ENCODE results near the gene GLIPR2.
"Not testable (repeated sequence)": the region's sequence is repeated elsewhere in the genome, so short reads cannot be mapped to it uniquely, and the experiment has no call there.

GLIPR2 gene

DNA sequence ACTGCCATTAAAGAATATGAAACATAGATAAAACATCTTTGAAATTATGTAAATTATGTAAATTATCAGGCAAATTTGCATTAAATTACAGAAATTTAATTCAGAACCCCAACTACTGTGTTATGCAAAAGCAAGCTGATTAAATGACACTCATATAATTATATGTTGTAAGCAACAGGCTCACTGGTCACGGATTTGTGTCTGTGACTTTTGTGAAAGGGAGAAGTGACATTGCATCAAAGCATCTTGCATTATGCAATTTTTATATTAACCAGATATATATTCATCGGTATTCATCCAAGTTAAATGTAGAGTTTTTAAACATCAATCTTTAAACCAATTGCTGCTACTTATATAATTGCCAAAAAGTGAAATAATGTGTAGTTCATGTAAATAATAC lies 13.0 kb upstream of the GLIPR2 start:
- DNase-seq (ENCODE audit: low read depth), result no peak

DNA sequence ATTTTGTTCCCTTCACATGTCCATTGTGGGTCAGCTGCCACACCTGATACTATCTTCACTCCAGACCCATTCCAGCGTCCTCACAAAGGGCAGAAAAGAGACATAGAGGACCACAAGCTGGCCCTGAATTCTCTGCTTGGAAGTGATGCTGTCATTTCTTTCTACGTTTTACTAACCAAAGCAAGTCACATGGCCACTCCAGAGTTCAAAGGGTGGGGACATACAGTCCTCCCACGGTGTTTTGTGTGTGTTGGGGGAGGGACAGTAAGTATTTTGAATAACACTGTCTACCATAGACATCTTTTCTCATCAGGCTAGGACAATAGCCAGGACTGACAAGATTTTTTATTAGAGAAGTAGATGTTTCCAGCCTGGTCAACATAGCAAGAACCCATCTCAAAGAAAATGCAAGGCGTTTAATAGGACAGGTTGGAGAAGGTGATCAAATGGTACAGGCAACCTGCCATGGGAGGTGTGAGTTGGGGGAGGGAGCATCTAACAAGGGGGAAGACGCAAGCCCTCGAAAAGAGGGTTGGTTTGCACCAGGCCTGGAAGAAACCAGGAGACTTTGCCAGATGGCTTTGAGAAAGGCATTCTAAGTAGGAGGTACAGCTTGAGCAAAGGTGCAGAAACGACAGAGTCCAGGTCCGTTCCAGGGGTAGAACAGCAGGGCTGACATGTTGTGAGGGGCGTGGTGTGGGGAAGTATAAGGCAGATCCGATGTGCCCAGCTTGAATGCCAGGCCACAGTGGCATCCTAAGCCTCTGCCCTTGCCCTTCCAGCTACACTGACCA lies 11.3 kb upstream of the GLIPR2 start:
- DNase-seq (ENCODE audit: low read depth), result no peak

DNA sequence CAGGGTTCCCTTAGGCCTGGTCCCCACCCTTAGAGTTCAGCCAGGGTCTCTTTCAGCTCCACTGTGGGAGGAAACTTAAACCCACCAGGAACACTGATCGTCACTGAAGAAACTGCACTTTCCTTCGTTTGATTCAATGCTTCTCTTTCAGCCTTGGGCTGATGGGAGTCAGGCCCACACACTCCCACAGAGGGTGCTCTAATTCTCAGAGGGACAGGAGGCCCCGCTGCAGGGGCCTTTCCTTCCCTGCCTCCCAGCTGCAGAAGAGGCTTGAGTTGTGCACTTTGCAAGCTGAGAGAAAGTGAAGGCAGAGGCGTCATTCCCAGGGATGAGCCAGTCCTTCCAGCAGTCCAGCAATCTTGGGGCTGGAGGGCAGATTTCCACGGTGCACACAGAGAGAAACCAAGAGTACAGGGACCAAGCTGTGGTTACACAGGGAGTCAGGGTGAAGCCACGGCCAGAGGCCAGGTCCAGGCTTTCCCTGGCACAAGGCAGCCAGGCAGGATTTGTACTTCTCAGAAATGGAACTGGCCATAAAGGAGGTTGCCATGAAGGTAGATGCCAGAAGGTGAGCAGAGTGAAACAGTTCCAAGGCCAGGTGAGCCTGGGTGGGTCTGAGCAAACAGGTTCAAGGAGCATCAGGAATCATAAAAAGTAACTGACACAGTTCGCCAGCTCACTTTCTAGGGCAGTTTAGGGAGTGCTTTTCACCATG lies 10.4 kb upstream of the GLIPR2 start:
- DNase-seq (ENCODE audit: low read depth), result no peak

DNA sequence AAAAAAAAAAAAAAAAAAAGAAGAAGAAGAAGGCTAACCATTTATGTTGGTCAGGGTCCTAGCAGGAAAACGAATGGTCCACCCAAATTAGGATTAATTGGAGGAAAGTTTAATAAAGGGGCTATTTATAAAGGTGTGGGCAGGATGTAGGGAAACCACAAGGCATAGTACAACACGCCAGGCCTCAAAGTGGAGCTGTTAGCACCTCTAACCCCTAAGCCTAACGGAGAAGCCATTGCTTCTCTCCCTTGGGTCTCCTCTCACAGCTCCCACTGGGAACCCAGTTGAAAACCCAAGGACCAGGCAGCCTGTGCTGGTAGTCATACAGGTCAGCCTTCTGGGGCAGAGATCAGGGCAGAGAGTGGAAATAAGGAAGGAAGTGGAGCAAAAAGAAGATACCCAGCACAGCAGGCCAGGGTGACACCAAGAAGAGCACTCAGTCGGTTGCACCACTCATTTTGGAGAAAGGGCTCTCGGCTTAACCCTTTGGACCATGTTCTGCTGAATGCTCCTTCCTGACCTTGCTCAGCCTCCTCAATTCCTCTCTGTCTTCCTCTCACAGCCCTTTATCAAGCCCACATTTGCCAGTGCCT lies 8.8 kb upstream of the GLIPR2 start:
- no peak for DNase-seq (ENCODE audit: low read depth)

DNA sequence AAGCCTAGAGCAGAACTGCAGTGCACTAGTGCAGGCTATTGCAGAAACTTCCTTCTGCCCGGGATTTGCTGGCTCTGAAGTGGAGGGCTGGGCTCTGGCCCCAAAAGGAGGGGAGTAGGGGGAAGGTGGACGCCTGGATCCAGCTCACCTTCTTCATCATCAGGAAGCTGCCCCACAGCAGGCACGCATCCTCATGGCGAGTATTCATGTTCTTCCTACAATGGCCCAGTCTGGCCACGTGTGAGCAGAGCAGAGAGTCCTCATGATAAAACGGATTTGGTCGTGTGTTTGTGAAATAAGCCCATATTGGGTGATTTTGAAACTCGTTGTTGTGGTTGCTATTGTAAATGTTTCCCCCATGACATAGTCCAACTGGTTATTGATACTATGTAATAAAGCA lies 8.2 kb upstream of the GLIPR2 start:
- no peak for DNase-seq (ENCODE audit: low read depth)

DNA sequence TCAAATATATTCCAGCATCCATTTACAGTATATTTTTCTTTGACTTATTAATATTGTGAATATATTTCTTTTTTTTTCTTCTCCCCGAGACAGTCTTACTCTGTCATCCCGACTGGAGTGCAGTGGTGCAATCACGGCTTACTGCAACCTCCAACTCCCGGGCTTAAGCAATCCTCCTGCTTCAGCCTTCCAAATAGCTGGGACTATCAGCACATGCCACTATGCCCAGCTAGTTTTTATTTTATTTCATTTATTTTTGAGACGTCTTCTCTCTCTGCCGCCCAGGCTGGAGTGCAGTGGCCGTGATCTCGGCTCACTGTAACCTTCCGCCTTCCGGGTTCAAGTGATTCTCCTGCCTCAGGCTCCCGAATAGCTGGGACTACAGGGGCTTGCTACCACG lies 7.4 kb upstream of the GLIPR2 start:
- DNase-seq (ENCODE audit: low read depth), result no peak

DNA sequence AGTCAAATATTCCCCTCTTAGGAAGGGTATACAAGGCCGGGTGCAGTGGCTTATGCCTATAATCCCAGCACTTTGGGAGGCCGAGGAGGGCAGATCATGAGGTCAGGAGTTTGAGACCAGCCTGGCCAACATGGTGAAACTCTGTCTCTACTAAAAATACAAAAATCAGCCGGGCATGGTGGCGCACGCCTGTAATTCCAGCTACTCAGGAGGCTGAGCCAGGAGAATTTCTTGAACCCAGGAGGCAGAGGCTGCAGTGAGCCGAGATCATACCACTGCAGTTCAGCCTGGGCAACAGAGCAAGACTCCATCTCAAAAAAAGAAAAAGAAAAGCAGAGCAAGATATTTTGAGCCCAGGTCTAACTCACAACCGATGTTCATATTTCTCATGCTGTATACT lies 4.9 kb upstream of the GLIPR2 start:
- DNase-seq (ENCODE audit: low read depth), result not testable (repeated sequence)

DNA sequence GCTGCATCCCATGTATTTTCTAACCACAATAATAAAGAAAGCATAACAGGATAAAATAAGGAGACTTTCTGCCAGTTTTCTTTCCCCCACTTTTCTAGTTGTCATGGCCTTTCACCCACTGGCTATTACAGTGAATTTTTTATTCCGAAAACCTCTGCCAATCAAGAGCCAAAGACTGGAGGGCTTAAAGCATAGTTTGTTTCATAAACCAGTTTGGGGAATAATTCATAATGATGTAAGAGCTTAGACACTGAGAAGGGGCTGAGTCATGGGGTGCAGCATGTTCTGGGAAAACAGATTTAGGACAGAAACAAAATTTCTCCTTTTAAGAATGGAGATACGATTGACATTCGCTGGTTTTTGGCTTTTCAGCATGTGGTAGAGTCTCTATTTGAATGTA lies 4.4 kb upstream of the GLIPR2 start:
- DNase-seq (ENCODE audit: low read depth), result peak; percentile 68

DNA sequence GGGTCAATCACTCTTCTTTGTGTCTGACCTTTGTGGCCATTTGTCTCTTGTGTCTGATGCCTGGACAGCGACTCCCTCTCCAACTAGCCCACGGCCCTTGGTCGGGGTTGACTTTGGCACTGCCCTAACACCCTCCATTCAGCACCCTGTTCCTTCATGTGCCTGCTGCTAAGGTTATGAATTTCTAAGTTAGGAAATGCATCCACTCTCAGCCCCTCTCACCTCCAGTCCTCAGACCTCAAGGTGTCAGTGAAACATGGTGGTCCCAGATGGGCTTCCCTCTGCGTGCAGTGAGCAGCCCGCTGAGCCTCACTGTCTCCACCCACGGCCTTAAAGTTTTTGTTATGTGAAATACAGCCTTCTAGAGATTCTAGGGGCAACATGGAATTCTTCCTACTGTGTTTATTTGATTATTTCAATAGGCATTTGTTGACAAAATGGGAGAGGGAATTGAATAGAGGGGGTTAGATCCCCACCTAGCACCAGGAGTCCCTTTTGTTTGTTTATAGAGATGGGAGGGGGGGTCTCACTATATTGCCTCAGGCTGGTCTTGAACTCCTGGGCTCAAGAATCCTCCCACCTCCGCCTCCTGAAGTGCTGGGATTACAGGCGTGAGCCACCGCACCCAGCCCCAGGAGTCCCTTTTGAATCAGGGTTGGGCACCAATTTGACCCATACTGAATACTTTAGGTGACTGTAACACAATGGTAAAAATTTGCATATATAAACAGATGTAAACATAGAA lies 1.6 kb upstream of the GLIPR2 start:
- no peak for DNase-seq (ENCODE audit: low read depth)

DNA sequence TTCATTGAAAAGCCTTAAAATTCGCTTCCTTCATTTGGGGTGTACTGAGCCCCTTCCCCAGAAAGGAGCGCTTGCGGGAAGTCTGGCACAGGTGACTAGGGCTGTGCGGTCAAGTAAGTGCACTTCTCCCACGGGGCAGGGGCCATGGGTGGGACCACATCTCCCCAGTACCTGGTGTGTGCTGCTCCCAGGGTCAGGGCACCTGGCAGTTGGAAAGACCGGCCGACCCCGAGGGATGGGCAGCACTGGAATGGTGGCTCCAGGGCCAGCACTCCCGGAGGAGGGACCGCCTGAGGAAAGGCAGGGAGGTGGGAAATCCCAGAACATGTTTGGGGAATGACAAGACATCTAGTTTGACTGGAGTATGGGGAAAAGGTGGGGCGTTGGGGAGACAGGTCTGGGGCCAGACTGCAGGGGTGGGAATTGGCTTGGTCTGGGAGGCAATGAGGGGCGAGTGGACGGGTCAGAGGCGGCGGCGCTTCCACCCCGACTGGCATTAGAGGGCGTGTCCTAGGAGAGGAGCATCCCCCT lies 727 bp upstream of the GLIPR2 start:
- no peak for DNase-seq (ENCODE audit: low read depth)

DNA sequence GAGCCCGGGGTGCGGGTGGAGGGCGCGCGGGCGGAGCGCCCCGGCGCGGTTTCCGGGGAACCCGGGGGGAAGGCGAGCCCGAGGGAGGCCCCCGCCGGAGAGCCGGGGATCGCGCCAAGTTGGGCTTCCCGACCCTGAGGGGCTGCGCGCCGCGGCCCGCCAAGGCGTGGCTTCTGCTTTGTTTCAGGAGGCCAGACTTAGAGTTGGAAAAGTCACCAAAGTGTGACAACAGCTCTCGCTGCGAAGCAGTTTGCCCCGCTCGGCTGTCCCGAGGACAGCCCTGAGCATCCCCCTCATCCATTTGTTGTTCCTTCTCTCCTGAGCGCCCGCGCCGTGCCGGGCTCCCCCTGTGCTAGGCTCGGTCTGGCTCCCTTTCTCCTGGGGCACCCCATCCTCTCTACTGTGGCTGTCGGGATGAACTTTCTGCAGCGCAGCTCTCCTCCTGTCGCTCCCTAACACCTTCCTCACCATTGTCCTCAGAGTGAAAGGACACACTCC lies 410 bp downstream of the GLIPR2 start:
- DNase-seq (ENCODE audit: low read depth), result peak; percentile 16

DNA sequence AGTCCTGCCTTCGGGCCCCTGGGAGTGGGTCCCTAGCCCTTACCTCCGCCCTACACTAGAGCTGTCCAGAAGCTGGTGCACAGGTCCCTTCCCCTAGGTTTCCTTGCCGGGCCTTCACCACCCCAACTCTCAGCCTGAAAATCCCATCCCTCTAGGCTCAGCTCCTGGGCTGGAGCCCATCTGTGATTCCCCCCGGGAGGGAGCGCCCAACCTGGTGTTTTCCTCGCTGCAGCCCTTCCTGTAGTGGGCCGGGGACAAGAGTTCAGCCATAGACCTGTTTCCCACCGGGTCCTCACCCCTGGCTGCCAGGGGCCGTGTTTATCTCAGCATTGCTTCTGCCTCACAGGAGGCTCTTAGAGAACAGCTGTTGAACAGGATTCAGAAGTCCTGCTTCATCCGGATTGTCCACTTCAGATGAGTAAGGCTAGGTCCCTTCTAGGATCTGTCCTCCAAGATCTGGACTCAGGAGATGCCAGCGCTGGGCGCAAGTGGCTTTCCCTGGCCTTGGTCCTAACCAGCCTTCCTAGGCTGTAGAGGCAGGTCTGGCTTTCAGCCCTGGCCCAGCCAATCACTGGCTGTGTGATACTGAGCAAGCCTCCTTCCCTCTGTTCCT lies 965 bp downstream of the GLIPR2 start:
- peak; percentile 29 for DNase-seq (ENCODE audit: low read depth)

DNA sequence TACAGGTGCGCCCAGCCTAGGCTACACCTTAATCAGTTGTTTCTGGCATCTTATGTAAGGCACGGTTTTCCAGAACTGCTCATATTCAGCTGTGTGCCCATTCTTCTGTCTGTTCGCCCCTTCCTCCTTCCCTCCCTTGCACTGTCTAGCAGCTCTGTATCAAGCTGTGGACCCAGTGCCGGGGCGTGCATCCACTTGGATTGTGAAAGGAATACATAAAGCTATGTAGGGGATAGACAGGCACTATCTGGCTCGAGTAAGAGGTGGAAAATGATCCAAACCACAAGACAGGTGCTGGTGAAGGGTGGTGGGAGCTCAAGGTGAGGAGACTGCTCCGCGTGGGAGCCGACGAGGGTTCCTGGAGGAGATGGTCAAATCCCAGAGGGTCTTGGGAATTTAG lies 2.0 kb downstream of the GLIPR2 start:
- DNase-seq (ENCODE audit: low read depth), result no peak

DNA sequence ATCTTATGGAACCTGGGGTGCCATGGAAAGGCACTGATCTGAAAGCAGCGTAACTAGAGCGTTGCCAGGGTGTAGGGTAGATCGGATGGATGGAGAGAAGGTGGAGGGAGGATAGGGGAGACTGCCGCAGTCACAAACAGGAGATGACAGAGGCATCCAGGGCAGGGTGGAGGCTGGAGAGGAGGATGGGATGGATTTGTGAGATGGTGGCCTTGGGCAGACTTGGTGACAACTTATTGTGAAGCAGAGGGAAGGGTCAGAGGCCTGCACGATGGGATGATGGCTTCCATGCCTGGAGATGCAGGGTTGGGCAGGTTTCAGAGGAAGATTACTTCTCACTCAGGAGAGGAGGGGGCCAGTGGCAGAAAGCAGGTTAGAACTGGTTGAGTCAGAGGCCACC lies 2.4 kb downstream of the GLIPR2 start:
- DNase-seq (ENCODE audit: low read depth), result no peak

DNA sequence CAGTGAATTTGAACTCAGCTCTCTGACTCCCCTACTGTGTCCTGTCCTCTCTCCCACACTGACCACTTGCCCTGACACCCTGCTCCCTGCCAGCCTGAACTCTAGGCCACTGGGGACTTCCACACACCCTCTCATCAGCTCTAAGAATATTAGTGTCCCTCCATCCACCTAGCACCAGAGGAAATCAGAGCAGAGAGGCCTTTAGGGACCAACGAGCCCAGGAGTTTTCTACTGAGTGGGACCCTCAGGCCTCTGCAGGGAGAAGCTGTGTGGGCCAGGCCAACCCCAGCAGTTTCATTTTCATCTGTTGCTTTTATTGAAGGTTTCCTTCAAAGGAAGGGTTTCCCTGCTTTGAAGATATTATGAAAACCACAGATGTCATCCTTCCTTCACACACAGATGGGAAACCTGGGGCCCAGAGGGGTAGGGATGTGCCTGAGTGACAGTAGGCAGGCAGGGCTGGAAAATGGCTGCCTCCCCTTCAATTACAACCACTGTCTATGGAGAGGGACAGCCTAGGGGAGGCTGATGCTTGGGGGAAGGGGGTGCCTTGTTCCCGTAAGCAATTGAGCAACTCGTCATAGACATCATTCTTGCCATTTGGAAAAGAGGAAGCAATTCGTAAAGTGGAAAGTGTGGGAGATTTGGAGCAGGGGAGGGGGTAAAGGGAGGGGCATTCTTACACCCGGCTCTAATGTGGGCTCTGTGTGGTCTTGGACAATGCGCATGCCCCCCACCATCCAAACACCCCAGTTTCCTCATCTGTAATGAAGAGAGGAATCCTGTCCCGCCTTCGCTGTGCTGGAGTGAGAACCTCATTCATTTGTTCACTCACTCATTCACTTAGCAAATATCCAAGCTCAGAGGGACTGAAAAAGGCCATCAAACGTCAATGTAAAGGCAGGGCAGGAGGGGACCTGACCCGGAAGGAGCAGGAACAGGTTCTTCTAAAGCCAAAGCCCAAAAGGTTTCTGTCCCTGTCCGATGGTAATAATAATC lies 3.9 kb downstream of the GLIPR2 start:
- no peak for DNase-seq (ENCODE audit: low read depth)

DNA sequence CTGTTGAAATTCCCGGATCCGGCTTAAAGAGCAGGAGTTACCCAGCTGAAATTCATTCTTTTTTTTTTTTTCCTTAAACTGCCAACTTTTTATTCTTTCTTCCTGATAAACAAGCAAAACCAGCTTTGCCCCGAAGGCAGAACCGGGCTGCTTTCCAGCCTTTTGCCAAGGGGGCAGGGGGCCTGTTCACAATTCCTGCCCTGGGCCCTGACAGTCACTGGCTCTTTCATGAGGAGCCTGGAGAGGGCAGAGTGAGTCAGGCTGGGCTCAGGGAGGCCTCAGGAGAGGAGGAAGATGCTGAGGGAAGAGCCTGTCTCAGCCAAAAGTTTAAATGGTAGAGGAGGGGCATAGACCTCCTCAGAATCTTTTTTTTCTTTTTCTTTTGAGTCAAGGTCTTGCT lies 4.8 kb downstream of the GLIPR2 start:
- DNase-seq (ENCODE audit: low read depth), result no peak

DNA sequence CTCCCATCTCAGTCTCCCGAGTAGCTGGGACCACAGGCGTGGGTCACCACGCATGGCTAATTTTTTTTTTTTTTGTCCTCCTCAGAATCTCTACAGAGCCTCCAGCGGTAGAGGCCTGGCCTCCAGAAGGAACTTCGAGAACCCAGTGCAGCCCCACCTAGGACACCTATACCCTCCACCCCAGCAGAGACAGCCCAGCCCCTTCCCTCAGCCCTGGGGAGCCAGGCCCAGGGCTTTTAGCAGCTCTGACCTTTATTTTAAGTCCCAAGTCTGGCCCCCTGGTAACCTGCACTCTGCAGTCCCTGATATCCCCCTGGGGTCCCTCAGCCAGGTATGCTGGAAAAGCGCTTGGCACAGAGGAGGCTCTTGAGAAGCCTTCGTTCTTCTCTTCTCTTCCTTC lies 5.2 kb downstream of the GLIPR2 start:
- DNase-seq (ENCODE audit: low read depth), result no peak

DNA sequence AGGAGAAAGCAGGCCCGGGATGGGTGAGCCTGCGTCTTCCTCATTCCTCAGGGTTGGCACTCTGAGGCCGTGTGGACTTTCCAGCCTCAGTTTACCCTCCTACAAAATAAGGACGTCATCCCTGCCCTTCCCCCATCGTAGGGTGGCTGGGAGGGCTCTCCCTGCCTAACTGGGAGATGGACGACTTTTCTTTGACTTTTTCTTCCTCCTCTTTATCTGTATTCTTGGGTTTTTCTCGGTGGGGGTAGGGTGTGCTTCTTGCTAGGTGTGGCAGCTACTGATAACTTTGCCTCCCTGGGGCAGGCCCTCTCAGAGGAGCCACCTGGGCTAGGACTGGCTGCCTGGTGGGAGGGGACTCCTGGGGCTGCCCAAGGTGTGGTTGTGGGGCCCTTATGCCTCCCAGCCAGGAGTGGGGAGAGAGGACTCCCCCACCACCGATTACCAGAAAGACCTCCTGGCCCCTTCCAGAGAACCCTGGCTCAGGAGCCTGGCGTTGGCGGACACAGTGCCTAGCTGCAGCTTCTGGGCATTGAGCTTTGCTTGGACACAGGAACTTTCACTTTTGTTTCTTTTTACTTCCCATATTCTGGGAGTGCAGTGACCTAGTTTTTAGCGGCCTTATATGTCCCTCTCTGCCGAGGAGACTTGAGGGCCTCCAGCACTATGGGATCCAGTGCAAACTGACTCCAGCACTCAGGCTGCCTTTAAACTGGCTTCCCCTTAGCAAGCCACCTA lies 6.1 kb downstream of the GLIPR2 start:
- no peak for DNase-seq (ENCODE audit: low read depth)

DNA sequence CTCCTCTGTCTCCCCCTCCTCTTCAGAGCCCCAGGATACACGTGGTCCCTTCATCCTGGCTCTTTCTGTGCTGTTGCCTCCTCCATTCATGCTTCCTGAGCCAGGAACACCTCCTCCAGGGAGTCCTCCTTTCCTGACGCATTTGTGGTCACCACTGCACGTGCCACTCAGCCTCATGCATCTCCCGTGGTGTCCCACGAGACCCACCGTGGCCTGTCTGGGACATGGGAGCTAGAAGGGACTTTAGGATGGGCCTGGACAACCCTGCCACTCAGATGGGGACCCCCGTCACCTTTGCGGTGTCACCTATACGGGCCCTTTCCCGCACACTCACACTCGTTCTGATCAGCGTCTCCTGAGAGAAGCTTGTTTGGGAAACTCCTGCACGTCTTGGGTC lies 6.7 kb downstream of the GLIPR2 start:
- no peak for DNase-seq (ENCODE audit: low read depth)

Data from iris pigment epithelial cell (primary cell).